SU-DHL-6 (cell line): Measurements from ENCODE around the gene SH3BGR.

Source experiments
- H2AFZ ChIP-seq: fragments of 200-600 bp; sonication (generic); 2 replicates; pipeline ENCODE4 v1.6.1; 2014; ENCODE audit warnings: low read depth, mild to moderate bottlenecking, moderate library complexity, mixed read lengths, antibody characterized with exemption, low read length; ENCODE audit not compliant: severe bottlenecking
- H3F3A ChIP-seq: fragments of 200-600 bp; shearing (Covaris generic); 2 replicates; pipeline ENCODE4 v1.6.0; 2016; ENCODE audit warnings: antibody characterized with exemption, mild to moderate bottlenecking; ENCODE audit not compliant: insufficient read depth
- H3K27ac ChIP-seq: fragments of 200-600 bp; sonication (generic); 2 replicates; pipeline ENCODE4 v1.5.1; 2016; ENCODE audit warnings: low read depth, mild to moderate bottlenecking, low read length, moderate library complexity, mixed read lengths
- H3K27me3 ChIP-seq: fragments of 200-600 bp; sonication (generic), shearing (Covaris generic); 2 replicates; pipeline ENCODE4 v1.6.0; 2014; ENCODE audit warnings: mild to moderate bottlenecking, low read length
- H3K36me3 ChIP-seq: fragments of 200-600 bp; sonication (generic); 2 replicates; pipeline ENCODE4 v1.6.1; 2014; ENCODE audit warnings: mild to moderate bottlenecking, low read length, mixed read lengths
- H3K4me2 ChIP-seq: fragments of 300-600, 200-600 bp; shearing (Covaris generic), sonication (generic); 2 replicates; pipeline ENCODE4 v1.6.0; 2014; ENCODE audit warnings: low read length, low read depth, mild to moderate bottlenecking; ENCODE audit not compliant: poor library complexity, severe bottlenecking
- H3K4me3 ChIP-seq: fragments of 200-600 bp; sonication (generic); 2 replicates; pipeline ENCODE4 v1.5.1; 2014; ENCODE audit warnings: antibody characterized with exemption, low read length, mild to moderate bottlenecking, mixed read lengths; ENCODE audit not compliant: insufficient read depth, poor library complexity, severe bottlenecking
- H3K79me2 ChIP-seq: fragments of 200-600 bp; sonication (generic); 2 replicates; pipeline ENCODE4 v1.6.1; 2014; ENCODE audit warnings: mild to moderate bottlenecking, low read length, moderate library complexity; ENCODE audit not compliant: insufficient read depth
- H3K9ac ChIP-seq: fragments of 200-600 bp; sonication (generic); 2 replicates; pipeline ENCODE4 v1.7.0; 2014; ENCODE audit warnings: mild to moderate bottlenecking, low read length
- H3K9me2 ChIP-seq: fragments of 200-600 bp; sonication (generic); replicated peaks from 2 replicates; pipeline ENCODE4 v1.6.1; 2014; ENCODE audit warnings: low read length; ENCODE audit not compliant: insufficient read depth
- H3K9me3 ChIP-seq: fragments of 200-600 bp; sonication (generic); 2 replicates; pipeline ENCODE4 v1.6.1; 2014; ENCODE audit warnings: low read length, mixed read lengths; ENCODE audit not compliant: insufficient read depth
- H4K20me1 ChIP-seq: fragments of 200-600 bp; sonication (generic); 2 replicates; pipeline ENCODE4 v1.6.1; 2014; ENCODE audit warnings: low read depth, mild to moderate bottlenecking, antibody characterized with exemption, low read length, moderate library complexity, mixed read lengths
- CTCF ChIP-seq: fragments of 200-600 bp; sonication (generic); IDR thresholded peaks from one replicate; pipeline ENCODE4 v1.5.1; 2017; ENCODE audit warnings: antibody characterized with exemption, mild to moderate bottlenecking, low read length, moderate library complexity; ENCODE audit not compliant: insufficient read depth, poor library complexity, severe bottlenecking
- EZH2phosphoT487 ChIP-seq: fragments of 200-600 bp; sonication (generic), shearing (Covaris generic); conservative IDR thresholded peaks from 2 replicates; pipeline ENCODE4 v1.6.1; 2018; ENCODE audit warnings: mild to moderate bottlenecking, antibody characterized with exemption, low read length, moderate library complexity, mixed read lengths

SH3BGR gene

GRCh38 chr21:39441502-39442475 lies 10.0 kb upstream of the SH3BGR start:
- no peaks in the 10 kb centered on the region; the same call in 1 of the 2 replicates for H3F3A ChIP-seq
- no peaks in the 10 kb centered on the region for H3K79me2 ChIP-seq
- H4K20me1 ChIP-seq = no peaks in the 10 kb centered on the region
- no peak overlapping the region for H3K4me2 ChIP-seq
- H3K4me3 ChIP-seq = no peak overlapping the region
- no peaks in the 10 kb centered on the region for H3K9me3 ChIP-seq
- no peak overlapping the region for H3K9ac ChIP-seq
- no peaks in the 10 kb centered on the region for H3K27me3 ChIP-seq
- H3K36me3 ChIP-seq = no peaks in the 10 kb centered on the region
- H2AFZ ChIP-seq = no peak overlapping the region
- H3K27ac ChIP-seq = no peak overlapping the region
- TF ChIP-seq CTCF (peak; percentile 79), EZH2phosphoT487 (no peak)
- H3K9me2 ChIP-seq = no peaks in the 10 kb centered on the region

DNA sequence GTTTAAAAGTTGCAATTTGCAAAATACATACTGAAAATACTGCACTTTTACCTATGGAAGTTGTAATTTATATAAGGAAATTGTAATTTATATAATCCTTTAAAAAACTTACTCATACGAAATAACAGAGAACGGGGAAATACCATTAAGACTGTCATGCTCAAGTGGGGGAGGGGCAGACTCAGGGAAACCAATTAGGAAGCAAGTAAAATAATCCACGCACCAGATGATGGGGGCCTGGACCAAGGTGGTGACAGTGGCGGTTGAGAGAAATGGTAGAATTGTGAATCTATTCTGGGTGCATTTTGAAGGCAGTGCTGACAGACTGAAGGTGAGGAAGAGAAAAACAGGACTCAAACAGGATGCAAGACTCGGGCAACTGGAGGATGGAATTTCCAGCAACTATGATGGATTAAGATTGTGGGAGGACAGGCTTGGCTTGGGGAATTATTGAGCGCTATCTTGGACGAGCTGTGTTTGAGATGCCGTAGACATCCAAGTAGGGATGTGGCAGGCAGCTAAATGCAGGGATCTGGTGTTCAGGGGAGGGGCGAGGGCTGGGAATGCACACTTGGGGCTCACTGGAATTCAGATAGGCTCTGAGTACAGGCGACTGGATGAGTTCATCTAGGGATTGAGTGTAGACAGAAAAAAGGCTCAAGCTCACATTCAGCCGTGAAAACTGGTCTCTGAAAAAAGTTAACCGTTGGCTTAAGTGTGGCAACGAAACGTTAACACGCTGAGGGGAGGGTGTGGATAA lies 7.2 kb upstream of the SH3BGR start:
- Histone ChIP-seq H3K9me2 (no peaks in the 10 kb centered on the region), H3K27ac (no peak overlapping the region), H4K20me1 (no peaks in the 10 kb centered on the region), H3K9ac (peak overlapping the region; percentile 72), H3K9me3 (no peaks in the 10 kb centered on the region), H3K27me3 (no peaks in the 10 kb centered on the region), H3K36me3 (no peaks in the 10 kb centered on the region), H3K4me2 (peak overlapping the region; percentile 92), H2AFZ (peak overlapping the region; percentile 100), H3K4me3 (peak overlapping the region; percentile 88), H3F3A (no peaks in the 10 kb centered on the region), H3K79me2 (no peaks in the 10 kb centered on the region)
- TF ChIP-seq CTCF = no peak
- no peak for TF ChIP-seq EZH2phosphoT487

DNA sequence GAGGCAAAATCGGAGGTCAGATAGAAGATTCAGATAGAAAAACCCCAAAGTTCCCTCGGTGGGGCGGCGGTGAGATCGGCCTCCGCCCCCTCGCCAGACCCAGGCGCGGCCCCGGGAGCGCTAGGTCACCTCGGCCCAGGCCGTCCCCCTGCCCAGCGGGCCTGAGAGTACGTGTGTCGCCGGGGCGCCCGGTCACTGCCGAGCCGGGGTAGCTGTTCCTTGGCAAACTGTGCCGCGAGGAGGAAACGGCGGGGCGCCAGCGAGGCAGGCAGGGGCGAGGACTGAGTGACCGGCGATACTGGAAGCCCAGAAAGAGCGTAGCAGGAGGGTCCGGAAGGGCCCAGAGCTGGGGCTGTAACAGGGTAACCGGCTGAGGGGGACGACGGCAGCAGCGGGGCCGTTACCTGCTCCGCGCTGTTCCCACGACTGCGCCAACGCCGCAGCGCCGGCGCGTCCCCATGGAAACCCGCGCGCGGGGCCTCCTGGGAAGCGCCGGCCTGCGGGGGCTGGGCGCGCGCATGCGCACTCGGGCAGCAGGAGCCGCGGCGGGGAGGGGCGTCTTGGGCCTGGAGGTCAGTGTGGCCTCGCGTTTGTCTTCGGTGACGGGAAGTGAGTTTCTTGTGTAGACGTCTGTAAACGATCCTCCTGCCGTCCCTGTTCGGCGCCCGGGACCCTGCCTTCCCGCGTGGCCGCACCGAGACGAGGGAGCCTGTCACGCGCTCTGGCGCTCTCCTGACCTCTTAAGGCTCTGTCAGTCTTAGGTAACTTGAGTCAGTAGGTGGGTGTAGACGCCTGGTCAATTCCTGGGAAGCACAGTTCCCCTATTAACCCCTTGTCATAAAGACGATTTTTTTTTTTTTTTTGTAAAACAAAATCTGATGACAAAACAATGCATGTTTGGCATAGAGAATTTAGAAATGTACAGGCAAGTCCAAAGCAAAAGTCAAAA lies 6.2 kb upstream of the SH3BGR start, which contains the start of gene LCA5L:
TSS of gene LCA5L (minus strand) at position 458 of the 949 bp plus-strand sequence. CDS start 17,285 bp downstream, outside the sequence.
- no peaks in the 10 kb centered on the region for H3K27me3 ChIP-seq
- no peaks in the 10 kb centered on the region for H3K36me3 ChIP-seq
- H3F3A ChIP-seq = no peaks in the 10 kb centered on the region
- no peaks in the 10 kb centered on the region for H3K79me2 ChIP-seq
- H3K4me3 ChIP-seq = peak within 1 kb of the TSS; percentile 88
- no peaks in the 10 kb centered on the region for H4K20me1 ChIP-seq
- H3K27ac ChIP-seq = peak within 1 kb of the TSS; percentile 33; the same call in 1 of the 2 replicates
- H3K9me2 ChIP-seq = no peaks in the 10 kb centered on the region
- peak within 1 kb of the TSS; percentile 100 for H2AFZ ChIP-seq
- no peaks in the 10 kb centered on the region for H3K9me3 ChIP-seq
- TF ChIP-seq EZH2phosphoT487 = no peak
- no peak for TF ChIP-seq CTCF
- peak within 1 kb of the TSS; percentile 92 for H3K4me2 ChIP-seq
- peak within 1 kb of the TSS; percentile 72 for H3K9ac ChIP-seq
